Measurements from ENCODE around the gene LRRC8B.

GRCh38 chr1:89525169-89525855, 683 bp downstream of the LRRC8B start:
- TF ChIP-seq E2F1 (CRISPR knock-in tag; IDR thresholded peaks at IDR 0.05), result no peak; the same call in 1 of the 2 replicates
- TF ChIP-seq CTCF (IDR thresholded peaks at IDR 0.05), result no peak

Measured in WTC11 (cell line).